ENCODE data around the gene NPAS1.

The NPAS1 gene

GRCh38 chr19:46979126-46980105 is 40.2 kb upstream of the NPAS1 start:
- Histone ChIP-seq H3K4me3 (ENCODE audit: low read depth, low read length) (no peak overlapping the region), H3K79me2 (ENCODE audit: control insufficient read depth, insufficient read depth, low read length, unreplicated experiment) (peaks cover 30% of the 10 kb centered on the region), H2AFZ (ENCODE audit: low read length, unreplicated experiment) (no peak overlapping the region), H3K27ac (ENCODE audit: low read depth, low read length) (no peak overlapping the region), H3K27me3 (ENCODE audit: insufficient read depth, low read length) (no peaks in the 10 kb centered on the region), H3K36me3 (ENCODE audit: insufficient read depth, low read length) (0 out of 2 replicates have a peak, but pooled peaks cover 1% of the 10 kb centered on the region), H3K4me1 (ENCODE audit: control insufficient read depth, insufficient read depth, low read length, unreplicated experiment) (peaks cover 68% of the 10 kb centered on the region)

DNA sequence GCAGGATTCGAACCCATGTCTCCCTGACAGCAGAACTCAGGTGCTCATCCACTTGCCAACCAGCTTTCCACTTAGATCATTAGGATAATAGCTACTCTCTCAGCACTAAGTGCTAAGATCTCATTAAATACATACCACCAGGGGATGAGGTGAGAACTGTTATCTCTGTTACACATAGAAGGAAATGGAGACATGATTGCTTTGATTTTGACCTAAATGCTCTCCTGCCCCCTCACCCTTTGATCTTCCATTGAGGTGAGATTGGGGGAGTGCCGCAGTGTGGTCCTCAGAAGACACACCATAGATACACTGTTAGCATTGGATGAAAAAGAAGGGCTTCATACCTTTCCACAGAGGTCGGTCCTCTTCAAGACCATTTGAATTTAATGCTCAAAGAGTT is 38.9 kb upstream of the NPAS1 start:
- H2AFZ ChIP-seq (ENCODE audit: low read length, unreplicated experiment): no peak overlapping the region
- H3K79me2 ChIP-seq (ENCODE audit: control insufficient read depth, insufficient read depth, low read length, unreplicated experiment): peaks cover 38% of the 10 kb centered on the region
- H3K36me3 ChIP-seq (ENCODE audit: insufficient read depth, low read length): no peaks in the 10 kb centered on the region
- H3K4me1 ChIP-seq (ENCODE audit: control insufficient read depth, insufficient read depth, low read length, unreplicated experiment): peaks cover 67% of the 10 kb centered on the region
- peak overlapping the region; percentile 88 for H3K27ac ChIP-seq (ENCODE audit: low read depth, low read length)
- no peaks in the 10 kb centered on the region for H3K27me3 ChIP-seq (ENCODE audit: insufficient read depth, low read length)
- no peak overlapping the region for H3K4me3 ChIP-seq (ENCODE audit: low read depth, low read length)

GRCh38 chr19:46981286-46981945 is 38.2 kb upstream of the NPAS1 start:
- Histone ChIP-seq H3K79me2 (ENCODE audit: control insufficient read depth, insufficient read depth, low read length, unreplicated experiment) (peaks cover 41% of the 10 kb centered on the region), H3K4me1 (ENCODE audit: control insufficient read depth, insufficient read depth, low read length, unreplicated experiment) (peaks cover 60% of the 10 kb centered on the region), H3K27me3 (ENCODE audit: insufficient read depth, low read length) (no peaks in the 10 kb centered on the region), H2AFZ (ENCODE audit: low read length, unreplicated experiment) (no peak overlapping the region), H3K4me3 (ENCODE audit: low read depth, low read length) (no peak overlapping the region), H3K36me3 (ENCODE audit: insufficient read depth, low read length) (no peaks in the 10 kb centered on the region), H3K27ac (ENCODE audit: low read depth, low read length) (peak overlapping the region; percentile 88)

DNA sequence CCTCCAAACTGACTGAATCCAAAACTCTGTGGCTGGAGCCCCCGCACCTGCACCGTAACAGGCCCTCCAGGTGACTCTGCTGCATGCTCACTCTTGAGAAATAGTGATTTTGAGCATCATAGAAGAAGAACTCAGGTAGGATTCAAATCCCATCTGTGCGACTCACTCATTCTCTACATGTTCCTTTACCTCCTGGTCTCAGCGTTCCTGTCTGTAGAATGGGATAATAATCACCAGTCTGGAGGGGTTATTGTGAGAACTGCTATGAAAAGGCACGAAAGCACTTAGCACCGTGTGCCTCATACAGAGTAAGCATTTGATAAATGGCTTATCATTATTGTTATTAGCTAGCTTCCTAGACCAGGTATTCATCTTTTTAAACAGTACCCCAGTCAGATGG is 36.5 kb upstream of the NPAS1 start:
- Histone ChIP-seq H3K27me3 (ENCODE audit: insufficient read depth, low read length) (no peaks in the 10 kb centered on the region), H3K36me3 (ENCODE audit: insufficient read depth, low read length) (no peaks in the 10 kb centered on the region), H3K4me3 (ENCODE audit: low read depth, low read length) (no peak overlapping the region), H3K27ac (ENCODE audit: low read depth, low read length) (peak overlapping the region; percentile 88), H2AFZ (ENCODE audit: low read length, unreplicated experiment) (no peak overlapping the region), H3K4me1 (ENCODE audit: control insufficient read depth, insufficient read depth, low read length, unreplicated experiment) (peaks cover 43% of the 10 kb centered on the region), H3K79me2 (ENCODE audit: control insufficient read depth, insufficient read depth, low read length, unreplicated experiment) (peaks cover 31% of the 10 kb centered on the region)

GRCh38 chr19:46984077-46985010 is 35.3 kb upstream of the NPAS1 start:
- Histone ChIP-seq H3K4me1 (ENCODE audit: control insufficient read depth, insufficient read depth, low read length, unreplicated experiment) (peaks cover 39% of the 10 kb centered on the region), H3K27me3 (ENCODE audit: insufficient read depth, low read length) (no peaks in the 10 kb centered on the region), H3K4me3 (ENCODE audit: low read depth, low read length) (peak overlapping the region; percentile 52; the same call in 1 of the 2 replicates), H2AFZ (ENCODE audit: low read length, unreplicated experiment) (no peak overlapping the region), H3K36me3 (ENCODE audit: insufficient read depth, low read length) (no peaks in the 10 kb centered on the region; the same call in 1 of the 2 replicates), H3K79me2 (ENCODE audit: control insufficient read depth, insufficient read depth, low read length, unreplicated experiment) (peaks cover 19% of the 10 kb centered on the region), H3K27ac (ENCODE audit: low read depth, low read length) (peak overlapping the region; percentile 83)

- H3K4me1 ChIP-seq (ENCODE audit: control insufficient read depth, insufficient read depth, low read length, unreplicated experiment): peaks cover 37% of the 10 kb centered on the region
- H3K27me3 ChIP-seq (ENCODE audit: insufficient read depth, low read length): no peaks in the 10 kb centered on the region
- H2AFZ ChIP-seq (ENCODE audit: low read length, unreplicated experiment): no peak overlapping the region
- H3K4me3 ChIP-seq (ENCODE audit: low read depth, low read length): no peak overlapping the region
- H3K36me3 ChIP-seq (ENCODE audit: insufficient read depth, low read length): no peaks in the 10 kb centered on the region; the same call in 1 of the 2 replicates
- H3K79me2 ChIP-seq (ENCODE audit: control insufficient read depth, insufficient read depth, low read length, unreplicated experiment): peaks cover 16% of the 10 kb centered on the region
- H3K27ac ChIP-seq (ENCODE audit: low read depth, low read length): peak overlapping the region; percentile 83; the same call in 1 of the 2 replicates
Measured at GRCh38 chr19:46985542-46986415, 33.9 kb upstream of the NPAS1 start.

DNA sequence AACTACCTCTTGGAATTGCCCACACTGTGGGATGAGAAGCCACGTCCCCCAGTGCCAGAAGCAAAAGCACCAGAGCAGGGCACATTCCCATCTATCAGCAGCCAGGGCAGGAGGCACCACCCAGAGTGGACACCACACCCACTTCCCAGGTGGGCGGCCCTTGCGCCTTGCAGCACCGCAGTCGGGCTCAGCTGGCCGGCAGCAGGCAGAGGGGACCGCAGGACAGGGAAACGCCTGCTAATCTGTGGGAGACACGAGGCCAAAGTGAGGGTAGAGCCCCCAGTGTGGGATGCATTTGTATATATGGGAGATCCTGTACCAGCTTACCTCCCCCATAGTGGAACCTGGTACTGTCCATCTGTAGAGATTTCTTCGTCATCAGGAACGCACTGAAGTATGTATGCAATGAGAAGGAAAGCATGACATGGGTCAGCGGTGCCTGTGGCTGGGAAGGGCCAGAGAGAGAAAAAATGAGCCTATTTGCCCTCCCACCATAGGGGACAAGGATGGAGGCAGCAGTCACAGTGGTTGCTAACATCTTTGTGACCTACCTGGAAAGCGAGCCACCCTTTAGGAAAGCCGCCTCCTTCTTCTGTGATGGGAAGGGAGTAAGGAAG is 30.9 kb upstream of the NPAS1 start:
- Histone ChIP-seq H3K27me3 (ENCODE audit: insufficient read depth, low read length) (no peaks in the 10 kb centered on the region), H3K27ac (ENCODE audit: low read depth, low read length) (no peak overlapping the region), H3K36me3 (ENCODE audit: insufficient read depth, low read length) (peaks cover 4% of the 10 kb centered on the region; the same call in 1 of the 2 replicates)

GRCh38 chr19:46990991-46991676 is 28.5 kb upstream of the NPAS1 start:
- no peaks in the 10 kb centered on the region for H3K79me2 ChIP-seq (ENCODE audit: control insufficient read depth, insufficient read depth, low read length, unreplicated experiment)
- H3K27ac ChIP-seq (ENCODE audit: low read depth, low read length): peak overlapping the region; percentile 65; the same call in 1 of the 2 replicates
- no peaks in the 10 kb centered on the region for H3K27me3 ChIP-seq (ENCODE audit: insufficient read depth, low read length)
- H3K4me1 ChIP-seq (ENCODE audit: control insufficient read depth, insufficient read depth, low read length, unreplicated experiment): peaks cover 5% of the 10 kb centered on the region
- no peak overlapping the region for H2AFZ ChIP-seq (ENCODE audit: low read length, unreplicated experiment)
- H3K36me3 ChIP-seq (ENCODE audit: insufficient read depth, low read length): peaks cover 4% of the 10 kb centered on the region; the same call in 1 of the 2 replicates
- no peak overlapping the region for H3K4me3 ChIP-seq (ENCODE audit: low read depth, low read length)

More for the DNA sequence above, 30.9 kb upstream of the NPAS1 start:
- peaks cover 22% of the 10 kb centered on the region for H3K4me1 ChIP-seq (ENCODE audit: control insufficient read depth, insufficient read depth, low read length, unreplicated experiment)
- no peak overlapping the region for H3K4me3 ChIP-seq (ENCODE audit: low read depth, low read length)
- H2AFZ ChIP-seq (ENCODE audit: low read length, unreplicated experiment): no peak overlapping the region
- peaks cover 14% of the 10 kb centered on the region for H3K79me2 ChIP-seq (ENCODE audit: control insufficient read depth, insufficient read depth, low read length, unreplicated experiment)
